GM21526 (cell line): ENCODE results near the gene HSF2.
"Not testable (repeated sequence)": the region's sequence is repeated elsewhere in the genome, so short reads cannot be mapped to it uniquely, and the experiment has no call there.

ENCODE experiments used
- ATAC-seq: cut with Tn5 transposase; IDR thresholded peaks from one replicate; pipeline ENCODE4 v1.9.1; 2021; ENCODE audit warnings: moderate library complexity; ENCODE audit not compliant: unreplicated experiment, low FRiP score

Gene HSF2

GRCh38 chr6:122438975-122439374, 39.5 kb downstream of the HSF2 start:
- ATAC-seq = no peak

- no peak for ATAC-seq
Observed at GRCh38 chr6:122445274-122445673, 45.8 kb downstream of the HSF2 start.

GRCh38 chr6:122449069-122449468, 49.6 kb downstream of the HSF2 start:
- ATAC-seq = no peak

GRCh38 chr6:122452509-122452908, 53.1 kb downstream of the HSF2 start:
- no peak for ATAC-seq

- ATAC-seq = no peak
Observed at GRCh38 chr6:122454673-122455072, 55.2 kb downstream of the HSF2 start.

GRCh38 chr6:122455116-122455515, 55.7 kb downstream of the HSF2 start:
- not testable (repeated sequence) for ATAC-seq

GRCh38 chr6:122458087-122458486, 58.6 kb downstream of the HSF2 start:
- ATAC-seq = no peak

- ATAC-seq = no peak
Observed at GRCh38 chr6:122459240-122459639, 59.8 kb downstream of the HSF2 start.

GRCh38 chr6:122459865-122460416, 60.5 kb downstream of the HSF2 start:
- not testable (repeated sequence) for ATAC-seq

- ATAC-seq = no peak
Observed at GRCh38 chr6:122461885-122462284, 62.4 kb downstream of the HSF2 start.

GRCh38 chr6:122471107-122472021, 71.9 kb downstream of the HSF2 start, which contains the start of gene SERINC1:
SERINC1 (minus strand) TSS chr6:122471807; CDS start chr6:122471737, 70 bp downstream.
- ATAC-seq = peak; percentile 100

GRCh38 chr6:122472022-122472340, 72.5 kb downstream of the HSF2 start:
- peak; percentile 51 for ATAC-seq

- no peak for ATAC-seq
Observed at GRCh38 chr6:122476131-122476530, 76.7 kb downstream of the HSF2 start.

GRCh38 chr6:122482750-122483080, 83.3 kb downstream of the HSF2 start:
- ATAC-seq = no peak
